ENCODE results near the gene CFAP77. TPM values are rescaled to one million over a fixed set of nuclear protein-coding genes. Genes with fewer than 3 reads are reported as not detected.
A peak's percentile ranks its signal among the peaks of the same experiment; 100 is the strongest.

Gene CFAP77
- total and polyA plus RNA-seq, 2 of the 13 experiments (the other 11 are each of a cell fraction or from before 2014, with no cell fraction given): not detected

GRCh38 chr9:132548751-132549640 lies 139.0 kb downstream of the CFAP77 start (continued):
- TF ChIP-seq ZNF609 (CRISPR knock-in tag; IDR thresholded peaks at IDR 0.05; ENCODE audit: borderline replicate concordance): no peak
- no peak for TF ChIP-seq ZNF33A (CRISPR knock-in tag; IDR thresholded peaks at IDR 0.05; ENCODE audit: borderline replicate concordance)
- TF ChIP-seq ATF1 (CRISPR knock-in tag; IDR thresholded peaks at IDR 0.05): no peak
- TF ChIP-seq ZNF773 (CRISPR knock-in tag; IDR thresholded peaks at IDR 0.05; ENCODE audit: borderline replicate concordance): no peak
- TF ChIP-seq SKI (IDR thresholded peaks at IDR 0.05; ENCODE audit: partially characterized antibody): no peak
- no peak for TF ChIP-seq STAG1 (CRISPR knock-in tag; IDR thresholded peaks at IDR 0.05)
- TF ChIP-seq FOSL2 (CRISPR knock-in tag; IDR thresholded peaks at IDR 0.05): peak; percentile 35; the same call in 1 of the 2 replicates
- TF ChIP-seq ZNF589 (CRISPR knock-in tag; conservative IDR thresholded peaks at IDR 0.05): no peak
- TF ChIP-seq, protein P1, sequence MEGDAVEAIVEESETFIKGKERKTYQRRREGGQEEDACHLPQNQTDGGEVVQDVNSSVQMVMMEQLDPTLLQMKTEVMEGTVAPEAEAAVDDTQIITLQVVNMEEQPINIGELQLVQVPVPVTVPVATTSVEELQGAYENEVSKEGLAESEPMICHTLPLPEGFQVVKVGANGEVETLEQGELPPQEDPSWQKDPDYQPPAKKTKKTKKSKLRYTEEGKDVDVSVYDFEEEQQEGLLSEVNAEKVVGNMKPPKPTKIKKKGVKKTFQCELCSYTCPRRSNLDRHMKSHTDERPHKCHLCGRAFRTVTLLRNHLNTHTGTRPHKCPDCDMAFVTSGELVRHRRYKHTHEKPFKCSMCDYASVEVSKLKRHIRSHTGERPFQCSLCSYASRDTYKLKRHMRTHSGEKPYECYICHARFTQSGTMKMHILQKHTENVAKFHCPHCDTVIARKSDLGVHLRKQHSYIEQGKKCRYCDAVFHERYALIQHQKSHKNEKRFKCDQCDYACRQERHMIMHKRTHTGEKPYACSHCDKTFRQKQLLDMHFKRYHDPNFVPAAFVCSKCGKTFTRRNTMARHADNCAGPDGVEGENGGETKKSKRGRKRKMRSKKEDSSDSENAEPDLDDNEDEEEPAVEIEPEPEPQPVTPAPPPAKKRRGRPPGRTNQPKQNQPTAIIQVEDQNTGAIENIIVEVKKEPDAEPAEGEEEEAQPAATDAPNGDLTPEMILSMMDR (CRISPR knock-in tag; IDR thresholded peaks at IDR 0.05): no peak
- no peak for TF ChIP-seq ZNF788 (CRISPR knock-in tag; IDR thresholded peaks at IDR 0.05; ENCODE audit: borderline replicate concordance)
- TF ChIP-seq SMAD9 (CRISPR knock-in tag; IDR thresholded peaks at IDR 0.05): no peak
- no peak for TF ChIP-seq RELA (CRISPR knock-in tag; IDR thresholded peaks at IDR 0.05)
- no peak for TF ChIP-seq NCOR1 (IDR thresholded peaks at IDR 0.05; ENCODE audit: borderline replicate concordance, low read length)
- no peak for TF ChIP-seq HNF1A (IDR thresholded peaks at IDR 0.05; ENCODE audit: low read depth)
- no peak for TF ChIP-seq HNF1A (CRISPR knock-in tag; IDR thresholded peaks at IDR 0.05; ENCODE audit: borderline replicate concordance)
- no peak for TF ChIP-seq ZNF484 (CRISPR knock-in tag; IDR thresholded peaks at IDR 0.05; ENCODE audit: borderline replicate concordance, low read depth)
- no peak for TF ChIP-seq ZNF510 (CRISPR knock-in tag; IDR thresholded peaks at IDR 0.05; ENCODE audit: low read depth)
- 0 out of 2 replicates have a peak, but pooled peaks have one; percentile 18 for TF ChIP-seq HHEX (CRISPR knock-in tag; IDR thresholded peaks at IDR 0.05)
